ENCODE measurements around the gene ACOXL.

ACOXL gene

DNA sequence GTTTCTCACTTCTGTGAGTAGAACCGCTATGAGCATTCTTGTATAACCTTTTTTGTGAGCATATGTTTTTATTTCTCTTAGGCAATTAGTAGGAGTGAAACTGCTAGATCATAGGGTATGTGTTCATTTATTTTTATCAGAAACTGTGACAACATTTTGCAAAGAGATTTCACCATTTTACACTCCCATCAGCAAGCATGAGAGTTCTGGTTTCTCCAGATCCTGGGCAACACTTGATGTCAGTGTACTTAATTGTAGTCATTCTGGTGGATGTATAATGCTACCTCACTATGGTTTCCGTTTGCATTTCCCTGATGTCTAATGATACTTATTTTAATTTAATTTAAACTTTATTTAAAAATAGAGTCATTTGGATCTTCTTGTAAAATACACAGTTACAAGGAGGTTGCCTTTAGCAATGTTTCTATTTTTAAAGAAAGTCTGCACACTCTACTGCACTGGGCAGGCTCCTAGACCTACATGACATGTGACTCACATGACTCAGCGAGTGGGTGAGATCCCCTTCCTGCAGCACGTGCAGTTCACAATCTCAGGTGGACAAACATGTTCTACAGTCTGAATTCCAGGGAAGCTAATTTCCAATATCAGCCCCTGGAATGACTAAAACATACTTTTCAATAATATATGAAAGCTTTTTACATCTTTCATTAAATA, 261.3 kb downstream of the ACOXL start:
- Histone ChIP-seq H3K4me3 (ENCODE audit: low read length) (no peak overlapping the region), H3K9ac (ENCODE audit: low read depth, low read length) (no peak overlapping the region), H3K4me1 (ENCODE audit: control insufficient read depth, insufficient read depth, low read length) (no peaks in the 10 kb centered on the region), H3K27me3 (ENCODE audit: control insufficient read depth, insufficient read depth, low read length) (peaks cover 53% of the 10 kb centered on the region), H3K9me3 (replicated peaks; ENCODE audit: low read length) (no peaks in the 10 kb centered on the region), H3K4me2 (ENCODE audit: low read length) (no peak overlapping the region), H3K36me3 (ENCODE audit: insufficient read depth, low read length) (no peaks in the 10 kb centered on the region)

DNA sequence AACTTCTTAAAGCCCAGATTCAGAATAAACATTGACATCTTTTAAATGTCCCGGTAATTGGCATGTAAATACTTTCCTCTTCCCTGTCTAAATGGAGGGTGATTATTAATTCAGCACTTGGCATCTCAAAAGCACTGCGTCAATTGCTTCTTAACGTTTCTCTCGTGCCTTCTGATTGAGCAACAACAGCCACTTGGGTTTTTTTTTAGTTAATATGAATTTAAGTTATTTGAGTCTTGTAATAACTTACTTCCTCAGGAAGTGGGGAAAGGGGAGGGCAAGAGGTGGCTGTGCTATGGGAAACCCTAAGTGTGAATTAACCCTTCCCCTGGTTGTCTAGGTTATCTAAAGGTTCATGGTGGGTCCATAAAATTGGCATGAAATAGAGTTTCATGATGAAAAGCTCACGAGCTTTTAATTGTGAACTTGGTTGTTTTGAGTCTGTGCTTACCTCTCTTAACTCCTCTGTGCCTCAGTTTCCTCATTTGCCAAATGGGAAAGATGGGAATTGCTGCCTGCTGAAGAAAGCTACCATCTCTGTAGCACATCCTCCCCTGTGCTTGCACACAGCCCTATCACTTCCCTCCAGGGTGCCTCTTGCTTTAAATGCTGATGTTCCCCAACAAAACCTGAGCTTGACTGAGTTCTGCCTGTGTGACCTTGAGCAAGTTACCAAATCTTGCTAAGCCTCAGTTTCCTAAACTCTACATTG, 262.0 kb downstream of the ACOXL start:
- H3K9me3 ChIP-seq (replicated peaks; ENCODE audit: low read length): no peaks in the 10 kb centered on the region
- H3K4me1 ChIP-seq (ENCODE audit: control insufficient read depth, insufficient read depth, low read length): no peaks in the 10 kb centered on the region
- no peak overlapping the region for H3K4me3 ChIP-seq (ENCODE audit: low read length)
- no peaks in the 10 kb centered on the region for H3K36me3 ChIP-seq (ENCODE audit: insufficient read depth, low read length)
- no peak overlapping the region for H3K9ac ChIP-seq (ENCODE audit: low read depth, low read length)
- H3K27me3 ChIP-seq (ENCODE audit: control insufficient read depth, insufficient read depth, low read length): peaks cover 55% of the 10 kb centered on the region
- no peak overlapping the region for H3K4me2 ChIP-seq (ENCODE audit: low read length)

DNA sequence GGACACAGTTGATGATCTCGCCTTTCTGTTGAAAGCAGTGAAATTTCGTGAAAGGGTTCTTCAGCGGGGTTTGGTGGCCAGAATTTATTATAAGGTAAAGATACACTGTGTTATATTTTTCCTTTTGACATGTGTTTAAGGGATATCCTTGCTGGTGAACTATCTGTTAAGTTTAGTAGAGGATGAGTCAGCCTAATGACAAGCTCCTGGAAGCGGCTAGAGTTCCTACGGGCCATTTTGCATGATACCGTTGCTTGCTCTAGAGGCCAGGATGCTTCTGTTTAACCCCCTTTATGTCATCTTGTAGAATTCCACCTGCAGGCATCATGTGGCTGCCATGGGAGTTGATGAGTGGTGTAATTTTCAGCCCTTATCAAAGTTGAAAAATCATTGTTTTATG, 263.5 kb downstream of the ACOXL start:
- no peak overlapping the region for H3K9ac ChIP-seq (ENCODE audit: low read depth, low read length)
- no peaks in the 10 kb centered on the region for H3K9me3 ChIP-seq (replicated peaks; ENCODE audit: low read length)
- no peak overlapping the region for H3K4me2 ChIP-seq (ENCODE audit: low read length)
- H3K36me3 ChIP-seq (ENCODE audit: insufficient read depth, low read length): no peaks in the 10 kb centered on the region
- no peaks in the 10 kb centered on the region for H3K4me1 ChIP-seq (ENCODE audit: control insufficient read depth, insufficient read depth, low read length)
- H3K27me3 ChIP-seq (ENCODE audit: control insufficient read depth, insufficient read depth, low read length): peaks cover 65% of the 10 kb centered on the region
- no peak overlapping the region for H3K4me3 ChIP-seq (ENCODE audit: low read length)

DNA sequence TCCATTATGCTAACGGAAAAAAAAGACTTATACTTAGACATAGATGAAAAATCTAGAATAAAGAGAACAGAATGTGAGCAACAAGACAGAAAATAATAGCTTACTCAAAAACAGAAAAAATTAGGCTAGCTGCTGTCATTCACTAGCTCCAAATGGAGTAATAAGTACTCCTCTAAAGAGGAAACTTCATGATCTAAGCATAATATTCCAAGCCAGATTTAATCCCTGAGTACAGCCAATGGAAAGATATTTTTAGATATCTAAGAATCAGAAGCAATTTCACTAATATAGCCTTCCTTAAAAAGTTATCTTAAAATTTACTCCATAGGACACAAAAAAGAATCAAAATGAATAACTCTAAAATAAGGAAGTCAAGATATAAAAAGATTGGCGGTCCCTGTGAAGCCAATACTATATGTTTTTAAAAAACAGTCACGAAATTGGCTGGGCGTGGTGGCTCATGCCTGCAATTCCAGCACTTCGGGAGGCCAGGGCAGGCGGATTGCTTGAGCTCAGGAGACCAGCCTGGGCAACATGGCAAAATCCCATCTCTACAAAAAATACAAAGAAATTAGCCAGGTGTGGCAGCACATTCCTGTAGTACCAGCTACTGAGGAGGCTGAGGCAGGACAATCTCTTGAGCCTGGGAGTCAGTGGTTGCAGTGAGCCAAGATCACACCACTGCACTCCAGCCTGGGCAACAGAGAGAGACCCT, 265.1 kb downstream of the ACOXL start:
- peaks cover 66% of the 10 kb centered on the region for H3K27me3 ChIP-seq (ENCODE audit: control insufficient read depth, insufficient read depth, low read length)
- no peak overlapping the region for H3K9ac ChIP-seq (ENCODE audit: low read depth, low read length)
- H3K4me2 ChIP-seq (ENCODE audit: low read length): no peak overlapping the region
- no peaks in the 10 kb centered on the region for H3K9me3 ChIP-seq (replicated peaks; ENCODE audit: low read length)
- no peaks in the 10 kb centered on the region for H3K4me1 ChIP-seq (ENCODE audit: control insufficient read depth, insufficient read depth, low read length)
- no peaks in the 10 kb centered on the region for H3K36me3 ChIP-seq (ENCODE audit: insufficient read depth, low read length)
- H3K4me3 ChIP-seq (ENCODE audit: low read length): no peak overlapping the region

DNA sequence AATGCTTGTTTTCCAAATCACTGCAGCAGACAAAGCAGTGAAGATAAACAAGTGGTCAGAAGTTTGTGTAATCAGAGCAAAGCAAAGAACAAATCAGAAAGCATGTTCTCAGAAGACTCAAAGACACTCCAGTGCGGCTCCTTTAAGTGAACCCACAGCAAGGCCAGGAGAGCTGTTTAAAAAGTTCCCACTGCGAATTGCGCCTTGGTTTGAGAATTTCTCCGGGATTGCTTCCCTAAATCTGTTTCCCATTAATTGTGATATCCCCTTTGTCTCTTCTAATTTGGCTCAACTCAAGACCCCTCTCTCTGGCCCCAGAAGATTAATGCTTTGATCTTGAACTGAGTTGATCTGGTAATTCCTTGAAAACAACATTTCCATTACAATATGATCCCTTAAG, 265.9 kb downstream of the ACOXL start:
- H3K4me3 ChIP-seq (ENCODE audit: low read length): no peak overlapping the region
- no peaks in the 10 kb centered on the region for H3K36me3 ChIP-seq (ENCODE audit: insufficient read depth, low read length)
- H3K4me1 ChIP-seq (ENCODE audit: control insufficient read depth, insufficient read depth, low read length): no peaks in the 10 kb centered on the region
- no peak overlapping the region for H3K4me2 ChIP-seq (ENCODE audit: low read length)
- peaks cover 67% of the 10 kb centered on the region for H3K27me3 ChIP-seq (ENCODE audit: control insufficient read depth, insufficient read depth, low read length)
- no peaks in the 10 kb centered on the region for H3K9me3 ChIP-seq (replicated peaks; ENCODE audit: low read length)
- no peak overlapping the region for H3K9ac ChIP-seq (ENCODE audit: low read depth, low read length)

DNA sequence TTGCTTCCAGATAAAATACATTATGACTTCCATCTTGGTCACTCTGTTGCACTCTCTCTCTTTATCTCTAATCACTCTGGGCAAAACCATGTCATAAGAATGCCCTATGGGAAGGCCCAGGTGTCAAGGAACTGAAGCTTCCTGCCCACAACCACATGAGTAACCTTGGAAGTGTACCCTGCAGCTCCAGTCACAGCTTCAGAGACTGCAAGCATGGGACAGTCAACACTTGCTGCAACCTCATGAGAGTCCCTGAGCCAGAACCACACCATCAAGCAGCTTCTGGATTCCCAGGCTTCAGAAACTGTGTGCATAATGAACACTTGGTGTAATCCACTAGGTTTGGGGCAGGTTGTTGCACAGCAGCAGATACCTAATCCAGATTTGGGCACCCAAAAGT, 267.3 kb downstream of the ACOXL start:
- no peak overlapping the region for H3K4me2 ChIP-seq (ENCODE audit: low read length)
- no peaks in the 10 kb centered on the region for H3K36me3 ChIP-seq (ENCODE audit: insufficient read depth, low read length)
- H3K4me3 ChIP-seq (ENCODE audit: low read length): no peak overlapping the region
- H3K27me3 ChIP-seq (ENCODE audit: control insufficient read depth, insufficient read depth, low read length): peaks cover 60% of the 10 kb centered on the region
- H3K9ac ChIP-seq (ENCODE audit: low read depth, low read length): no peak overlapping the region
- H3K4me1 ChIP-seq (ENCODE audit: control insufficient read depth, insufficient read depth, low read length): no peaks in the 10 kb centered on the region
- no peaks in the 10 kb centered on the region for H3K9me3 ChIP-seq (replicated peaks; ENCODE audit: low read length)

DNA sequence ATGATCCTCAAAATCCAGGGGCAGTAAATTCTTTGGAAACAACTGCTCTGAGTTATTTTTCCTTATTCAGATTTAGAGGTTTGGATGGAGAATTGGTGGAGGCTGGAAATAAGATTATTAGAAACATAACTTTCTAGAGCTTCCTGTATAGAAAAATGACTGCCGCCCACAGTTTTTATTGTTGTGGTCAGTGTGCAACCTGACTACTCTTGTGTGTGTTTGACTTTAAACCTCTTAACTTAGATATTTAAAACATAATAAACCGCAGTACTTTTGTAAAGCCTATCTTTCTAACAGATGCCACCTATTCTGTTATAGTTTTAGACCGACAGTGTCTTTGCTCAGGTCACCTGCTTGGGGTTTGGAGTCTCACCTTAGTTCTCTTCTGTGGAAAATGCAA, 272.9 kb downstream of the ACOXL start:
- H3K4me2 ChIP-seq (ENCODE audit: low read length): no peak overlapping the region
- H3K27me3 ChIP-seq (ENCODE audit: control insufficient read depth, insufficient read depth, low read length): peaks cover 59% of the 10 kb centered on the region
- no peaks in the 10 kb centered on the region for H3K9me3 ChIP-seq (replicated peaks; ENCODE audit: low read length)
- no peak overlapping the region for H3K9ac ChIP-seq (ENCODE audit: low read depth, low read length)
- H3K4me3 ChIP-seq (ENCODE audit: low read length): no peak overlapping the region
- H3K4me1 ChIP-seq (ENCODE audit: control insufficient read depth, insufficient read depth, low read length): no peaks in the 10 kb centered on the region
- no peaks in the 10 kb centered on the region for H3K36me3 ChIP-seq (ENCODE audit: insufficient read depth, low read length)

DNA sequence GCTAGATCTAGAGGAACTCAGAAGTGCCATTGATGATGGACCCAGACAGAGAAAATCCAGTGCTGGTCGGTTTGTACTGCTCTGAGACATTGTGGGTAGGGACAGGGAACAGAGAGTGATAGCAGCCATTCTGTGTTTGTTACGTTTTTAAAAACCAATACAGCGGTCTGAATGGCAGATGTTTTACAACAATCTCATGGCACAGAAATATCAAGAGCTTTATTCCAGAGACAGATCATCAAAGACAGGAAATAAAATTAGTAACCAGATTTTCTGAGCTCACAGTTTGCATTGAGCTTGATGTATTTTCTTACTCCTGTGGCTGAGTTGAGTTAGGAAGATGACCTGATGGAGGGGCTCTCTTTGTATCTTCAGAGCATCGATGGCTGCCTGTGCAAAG, 273.4 kb downstream of the ACOXL start:
- Histone ChIP-seq H3K4me1 (ENCODE audit: control insufficient read depth, insufficient read depth, low read length) (no peaks in the 10 kb centered on the region), H3K36me3 (ENCODE audit: insufficient read depth, low read length) (no peaks in the 10 kb centered on the region), H3K27me3 (ENCODE audit: control insufficient read depth, insufficient read depth, low read length) (peaks cover 57% of the 10 kb centered on the region), H3K9ac (ENCODE audit: low read depth, low read length) (no peak overlapping the region), H3K4me3 (ENCODE audit: low read length) (no peak overlapping the region), H3K4me2 (ENCODE audit: low read length) (no peak overlapping the region), H3K9me3 (replicated peaks; ENCODE audit: low read length) (no peaks in the 10 kb centered on the region)

DNA sequence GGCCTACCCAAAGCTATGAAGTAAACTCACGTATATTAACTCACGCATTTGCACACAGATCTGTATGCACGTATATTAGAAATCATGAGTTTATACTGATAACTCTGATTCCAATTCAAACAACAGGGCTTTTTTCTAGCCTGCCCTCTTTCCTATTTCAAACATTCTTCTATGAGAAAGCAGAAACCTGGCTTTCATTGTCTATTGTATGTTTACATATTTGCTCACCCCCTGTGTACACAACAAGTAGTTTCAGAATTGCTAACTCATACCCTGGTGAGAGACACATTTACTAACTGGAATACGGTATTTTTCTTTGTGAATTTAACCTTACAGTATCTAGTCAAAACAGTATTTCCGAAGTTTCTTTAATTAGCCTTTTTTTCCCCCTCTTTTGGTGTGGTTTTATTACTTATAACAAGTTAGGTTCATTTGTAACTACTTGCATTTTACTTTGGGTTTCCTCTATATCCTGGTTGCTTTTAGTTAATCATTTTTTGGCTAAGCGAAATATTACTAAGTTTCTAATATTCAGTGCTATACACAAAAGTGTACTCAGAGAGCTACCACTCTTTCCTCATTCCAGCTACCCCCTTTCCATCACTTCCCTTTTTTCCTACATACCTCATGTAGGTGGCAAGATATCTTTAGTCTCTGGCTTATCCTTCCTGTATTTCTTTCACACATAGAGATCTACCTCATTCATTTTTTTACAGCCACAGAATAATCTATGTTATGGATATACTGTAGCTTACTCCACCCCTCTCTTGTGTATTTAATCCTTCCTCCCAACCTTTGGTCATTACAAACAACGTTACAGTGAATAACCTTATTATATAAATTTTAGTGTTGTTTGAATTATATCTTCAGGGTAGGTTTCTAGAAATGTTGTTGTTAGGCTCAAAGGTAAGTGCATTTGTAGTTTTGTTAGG, 275.6 kb downstream of the ACOXL start:
- no peaks in the 10 kb centered on the region for H3K36me3 ChIP-seq (ENCODE audit: insufficient read depth, low read length)
- H3K4me3 ChIP-seq (ENCODE audit: low read length): no peak overlapping the region
- H3K4me1 ChIP-seq (ENCODE audit: control insufficient read depth, insufficient read depth, low read length): no peaks in the 10 kb centered on the region
- no peaks in the 10 kb centered on the region for H3K9me3 ChIP-seq (replicated peaks; ENCODE audit: low read length)
- no peak overlapping the region for H3K4me2 ChIP-seq (ENCODE audit: low read length)
- peaks cover 41% of the 10 kb centered on the region for H3K27me3 ChIP-seq (ENCODE audit: control insufficient read depth, insufficient read depth, low read length)
- no peak overlapping the region for H3K9ac ChIP-seq (ENCODE audit: low read depth, low read length)

DNA sequence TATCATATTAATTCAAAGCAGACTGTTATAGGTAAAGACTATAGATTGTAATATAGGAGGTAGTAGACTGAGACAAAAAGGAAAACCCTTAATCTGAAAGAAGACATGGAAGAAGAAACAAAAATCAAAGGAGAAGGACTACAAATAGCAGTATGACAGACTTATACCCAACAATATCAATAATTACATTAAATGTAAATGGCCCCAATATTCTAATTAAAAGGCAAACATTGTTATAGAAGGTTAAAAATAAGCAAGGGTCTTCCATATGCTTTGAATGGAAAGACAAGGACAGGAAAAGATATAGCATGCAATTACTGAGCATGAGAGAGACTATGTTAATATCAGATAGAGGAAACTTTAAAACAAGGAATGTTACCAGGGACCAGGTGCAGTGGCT, 278.8 kb downstream of the ACOXL start:
- Histone ChIP-seq H3K9ac (ENCODE audit: low read depth, low read length) (no peak overlapping the region), H3K4me1 (ENCODE audit: control insufficient read depth, insufficient read depth, low read length) (no peaks in the 10 kb centered on the region), H3K27me3 (ENCODE audit: control insufficient read depth, insufficient read depth, low read length) (peaks cover 40% of the 10 kb centered on the region), H3K9me3 (replicated peaks; ENCODE audit: low read length) (no peaks in the 10 kb centered on the region), H3K36me3 (ENCODE audit: insufficient read depth, low read length) (no peaks in the 10 kb centered on the region), H3K4me2 (ENCODE audit: low read length) (no peak overlapping the region), H3K4me3 (ENCODE audit: low read length) (no peak overlapping the region)

All from skeletal muscle satellite cell (primary cell).